Fibroblast of skin of left quadriceps (primary cell): Measurements from ENCODE around the gene STIM1.
"Not testable (repeated sequence)": the region's sequence is repeated elsewhere in the genome, so short reads cannot be mapped to it uniquely, and the experiment has no call there.

Experiments
- DNase-seq, 2 experiments: peaks; one replicate each; pipeline ENCODE4 v3.0.0-alpha.2; 2013; ENCODE audit warnings: low read depth in 2 of 2

The STIM1 gene

GRCh38 chr11:3885855-3886254 is 30.4 kb downstream of the STIM1 start:
- DNase-seq = no peak

GRCh38 chr11:3886985-3887384 is 31.5 kb downstream of the STIM1 start:
- DNase-seq = no peak

- no peak for DNase-seq
These were observed 33.4 kb downstream of the STIM1 start for GRCh38 chr11:3888876-3889275.

GRCh38 chr11:3890014-3890413 is 34.5 kb downstream of the STIM1 start:
- DNase-seq = no peak

- DNase-seq = no peak
These were observed 35.3 kb downstream of the STIM1 start for GRCh38 chr11:3890806-3891205.

GRCh38 chr11:3891751-3892150 is 36.3 kb downstream of the STIM1 start:
- DNase-seq = no peak

- no peak for DNase-seq
These were observed 36.7 kb downstream of the STIM1 start for GRCh38 chr11:3892156-3892555.

GRCh38 chr11:3893311-3893710 is 37.8 kb downstream of the STIM1 start:
- DNase-seq = no peak

GRCh38 chr11:3894128-3894731 is 38.8 kb downstream of the STIM1 start:
- peak; percentile 14 for DNase-seq

GRCh38 chr11:3896644-3897043 is 41.2 kb downstream of the STIM1 start:
- no peak for DNase-seq

- DNase-seq = not testable (repeated sequence)
These were observed 44.8 kb downstream of the STIM1 start for GRCh38 chr11:3900230-3900629.

GRCh38 chr11:3901249-3902025 is 46.0 kb downstream of the STIM1 start:
- DNase-seq = no peak

GRCh38 chr11:3902441-3902840 is 47.0 kb downstream of the STIM1 start:
- no peak for DNase-seq

- no peak for DNase-seq
These were observed 47.9 kb downstream of the STIM1 start for GRCh38 chr11:3903207-3903896.

- DNase-seq = no peak
These were observed 48.8 kb downstream of the STIM1 start for GRCh38 chr11:3904228-3904627.

- DNase-seq = peak; percentile 36 to 49
These were observed 49.9 kb downstream of the STIM1 start for GRCh38 chr11:3905080-3905953.

- DNase-seq = no peak
These were observed 50.7 kb downstream of the STIM1 start for GRCh38 chr11:3906166-3906565.

- no peak for DNase-seq
These were observed 52.1 kb downstream of the STIM1 start for GRCh38 chr11:3907590-3907989.

- no peak for DNase-seq
These were observed 54.4 kb downstream of the STIM1 start for GRCh38 chr11:3909901-3910300.

- no peak for DNase-seq
These were observed 56.5 kb downstream of the STIM1 start for GRCh38 chr11:3911908-3912505.

GRCh38 chr11:3913921-3914320 is 58.5 kb downstream of the STIM1 start:
- DNase-seq = no peak

GRCh38 chr11:3914805-3915204 is 59.3 kb downstream of the STIM1 start:
- no peak for DNase-seq
